OCI-LY1 (cell line): ENCODE results near the gene MRTFB.

ENCODE experiments used
- H2AFZ ChIP-seq: fragments of 200-600 bp; sonication (generic), shearing (Covaris generic); 2 replicates; pipeline ENCODE4 v1.6.0; 2014; ENCODE audit warnings: antibody characterized with exemption, mild to moderate bottlenecking, low read length
- H3F3A ChIP-seq: fragments of 200-600 bp; sonication (generic), shearing (Covaris generic); 2 replicates; pipeline ENCODE4 v1.6.0; 2014; ENCODE audit warnings: mild to moderate bottlenecking, antibody characterized with exemption, low read length, moderate library complexity; ENCODE audit not compliant: insufficient read depth
- H3K27ac ChIP-seq: fragments of 200-600 bp; sonication (generic); 2 replicates; pipeline ENCODE4 v1.5.1; 2014; ENCODE audit warnings: low read length, mixed run types, mild to moderate bottlenecking, low read depth; ENCODE audit not compliant: poor library complexity, severe bottlenecking
- H3K27me3 ChIP-seq: fragments of 200-600 bp; sonication (generic); 2 replicates; pipeline ENCODE4 v1.6.0; 2014; ENCODE audit warnings: antibody characterized with exemption, mild to moderate bottlenecking, low read length, moderate library complexity; ENCODE audit not compliant: insufficient read depth
- H3K36me3 ChIP-seq: fragments of 200-600 bp; sonication (generic); 2 replicates; pipeline ENCODE4 v1.6.1; 2014; ENCODE audit warnings: mild to moderate bottlenecking, antibody characterized with exemption, low read length, moderate library complexity, mixed read lengths; ENCODE audit not compliant: insufficient read depth
- H3K4me1 ChIP-seq: fragments of 200-600 bp; sonication (generic); 2 replicates; pipeline ENCODE4 v1.5.1; 2014; ENCODE audit warnings: mild to moderate bottlenecking, low read length, moderate library complexity; ENCODE audit not compliant: insufficient read depth, severe bottlenecking
- H3K4me2 ChIP-seq: fragments of 200-600 bp; sonication (generic), shearing (Covaris generic); 2 replicates; pipeline ENCODE4 v1.6.1; 2014; ENCODE audit warnings: low read length
- H3K4me3 ChIP-seq: fragments of 200-600 bp; sonication (generic); 2 replicates; pipeline ENCODE4 v1.5.1; 2014; ENCODE audit warnings: low read length, low read depth, mild to moderate bottlenecking, mixed read lengths; ENCODE audit not compliant: poor library complexity, severe bottlenecking
- H3K79me2 ChIP-seq: fragments of 200-600 bp; shearing (Covaris generic); 2 replicates; pipeline ENCODE4 v1.6.1; 2016; ENCODE audit warnings: mixed run types, low read length, mixed read lengths; ENCODE audit not compliant: insufficient read depth
- H3K9ac ChIP-seq: fragments of 200-600 bp; sonication (generic), shearing (Covaris generic); 2 replicates; pipeline ENCODE4 v1.6.1; 2014; ENCODE audit warnings: mild to moderate bottlenecking, low read length, mixed read lengths
- H3K9me2 ChIP-seq: fragments of 200-600 bp; sonication (generic), shearing (Covaris generic); 2 replicates; pipeline ENCODE4 v1.6.1; 2014; ENCODE audit warnings: low read depth, mild to moderate bottlenecking, low read length, mixed read lengths
- H3K9me3 ChIP-seq: fragments of 200-600 bp; shearing (Covaris generic); 2 replicates; pipeline ENCODE4 v1.6.1; 2014; ENCODE audit warnings: low read length, mixed read lengths
- H4K20me1 ChIP-seq: fragments of 200-600 bp; sonication (generic), shearing (Covaris generic); 2 replicates; pipeline ENCODE4 v1.6.0; 2016; ENCODE audit warnings: mild to moderate bottlenecking, low read length; ENCODE audit not compliant: insufficient read depth
- EZH2 ChIP-seq: fragments of 200-600 bp; sonication (generic), shearing (Covaris generic); IDR thresholded peaks from 2 replicates; pipeline ENCODE4 v1.8.0; 2017; ENCODE audit warnings: borderline replicate concordance, mixed run types, mild to moderate bottlenecking, antibody characterized with exemption, low read length, moderate library complexity, mixed read lengths
- TF ChIP-seq, protein P1 (sequence below): fragments of 200-600 bp; sonication (generic), shearing (Covaris generic); IDR thresholded peaks from 2 replicates; pipeline ENCODE4 v1.5.1; 2017; ENCODE audit warnings: mild to moderate bottlenecking, antibody characterized with exemption, low read length, moderate library complexity, mixed read lengths

The MRTFB gene

DNA sequence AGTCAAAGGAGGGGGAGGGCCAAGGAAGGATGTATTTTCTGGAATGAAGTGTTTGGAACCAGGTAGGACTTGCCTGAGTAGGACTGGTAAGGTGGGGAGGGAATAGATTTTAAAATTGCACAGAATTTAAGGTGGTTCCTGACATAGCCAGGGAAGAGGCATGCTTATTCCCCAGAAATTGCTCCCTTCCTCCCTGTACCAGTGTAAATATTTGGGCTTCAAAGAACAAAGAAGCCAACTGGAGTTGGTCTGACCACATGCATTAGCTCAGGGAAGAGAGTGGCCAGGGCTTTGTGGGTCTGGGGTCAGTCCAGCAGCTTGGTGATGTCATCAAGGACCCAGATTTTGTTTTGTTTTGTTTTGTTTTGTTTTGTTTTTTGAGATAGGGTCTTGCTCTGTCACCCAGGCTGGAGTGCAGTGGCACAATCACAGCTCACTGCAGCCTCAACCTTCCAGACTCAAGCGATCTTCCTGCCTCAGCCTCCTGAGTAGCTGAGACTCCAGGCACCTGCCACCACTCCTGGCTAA lies 9.3 kb upstream of the MRTFB start:
- Histone ChIP-seq H3K4me2 (no peak overlapping the region), H3K4me3 (no peak overlapping the region), H3K27ac (no peak overlapping the region), H3K9me3 (no peaks in the 10 kb centered on the region), H3K9me2 (no peaks in the 10 kb centered on the region), H3K27me3 (0 out of 2 replicates have a peak, but pooled peaks cover 2% of the 10 kb centered on the region), H2AFZ (no peak overlapping the region), H4K20me1 (no peaks in the 10 kb centered on the region), H3F3A (no peaks in the 10 kb centered on the region), H3K4me1 (no peaks in the 10 kb centered on the region), H3K9ac (no peak overlapping the region), H3K36me3 (no peaks in the 10 kb centered on the region), H3K79me2 (no peaks in the 10 kb centered on the region)
- TF ChIP-seq EZH2: no peak
- TF ChIP-seq, protein P1, sequence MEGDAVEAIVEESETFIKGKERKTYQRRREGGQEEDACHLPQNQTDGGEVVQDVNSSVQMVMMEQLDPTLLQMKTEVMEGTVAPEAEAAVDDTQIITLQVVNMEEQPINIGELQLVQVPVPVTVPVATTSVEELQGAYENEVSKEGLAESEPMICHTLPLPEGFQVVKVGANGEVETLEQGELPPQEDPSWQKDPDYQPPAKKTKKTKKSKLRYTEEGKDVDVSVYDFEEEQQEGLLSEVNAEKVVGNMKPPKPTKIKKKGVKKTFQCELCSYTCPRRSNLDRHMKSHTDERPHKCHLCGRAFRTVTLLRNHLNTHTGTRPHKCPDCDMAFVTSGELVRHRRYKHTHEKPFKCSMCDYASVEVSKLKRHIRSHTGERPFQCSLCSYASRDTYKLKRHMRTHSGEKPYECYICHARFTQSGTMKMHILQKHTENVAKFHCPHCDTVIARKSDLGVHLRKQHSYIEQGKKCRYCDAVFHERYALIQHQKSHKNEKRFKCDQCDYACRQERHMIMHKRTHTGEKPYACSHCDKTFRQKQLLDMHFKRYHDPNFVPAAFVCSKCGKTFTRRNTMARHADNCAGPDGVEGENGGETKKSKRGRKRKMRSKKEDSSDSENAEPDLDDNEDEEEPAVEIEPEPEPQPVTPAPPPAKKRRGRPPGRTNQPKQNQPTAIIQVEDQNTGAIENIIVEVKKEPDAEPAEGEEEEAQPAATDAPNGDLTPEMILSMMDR: no peak

DNA sequence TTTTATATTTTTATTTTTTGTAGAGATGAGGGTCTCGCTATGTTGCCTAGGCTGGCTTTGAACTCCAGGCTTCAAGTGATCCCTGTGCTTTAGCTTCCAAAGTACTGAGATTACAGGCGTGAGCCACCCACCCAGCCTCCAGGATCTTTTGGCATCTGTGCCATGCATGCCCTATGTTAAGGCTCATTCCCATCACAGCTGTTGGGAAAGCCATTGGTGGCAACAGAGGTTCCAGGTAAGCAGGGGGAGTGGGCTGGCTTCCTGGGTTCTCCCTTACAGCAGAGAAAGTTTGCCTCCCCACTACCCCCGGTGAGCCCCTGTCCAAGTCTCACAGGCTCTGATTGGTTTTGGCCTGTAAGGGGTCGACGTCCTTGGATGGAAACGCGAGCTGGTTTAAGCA lies 8.9 kb upstream of the MRTFB start:
- Histone ChIP-seq H3K4me1 (no peaks in the 10 kb centered on the region), H3K27me3 (no peaks in the 10 kb centered on the region), H3K4me3 (no peak overlapping the region), H2AFZ (no peak overlapping the region), H3K9ac (no peak overlapping the region), H3K27ac (no peak overlapping the region), H3K36me3 (no peaks in the 10 kb centered on the region), H4K20me1 (no peaks in the 10 kb centered on the region), H3F3A (no peaks in the 10 kb centered on the region), H3K9me3 (no peaks in the 10 kb centered on the region), H3K79me2 (no peaks in the 10 kb centered on the region), H3K9me2 (no peaks in the 10 kb centered on the region), H3K4me2 (no peak overlapping the region)
- TF ChIP-seq, protein P1: no peak
- TF ChIP-seq EZH2: no peak

DNA sequence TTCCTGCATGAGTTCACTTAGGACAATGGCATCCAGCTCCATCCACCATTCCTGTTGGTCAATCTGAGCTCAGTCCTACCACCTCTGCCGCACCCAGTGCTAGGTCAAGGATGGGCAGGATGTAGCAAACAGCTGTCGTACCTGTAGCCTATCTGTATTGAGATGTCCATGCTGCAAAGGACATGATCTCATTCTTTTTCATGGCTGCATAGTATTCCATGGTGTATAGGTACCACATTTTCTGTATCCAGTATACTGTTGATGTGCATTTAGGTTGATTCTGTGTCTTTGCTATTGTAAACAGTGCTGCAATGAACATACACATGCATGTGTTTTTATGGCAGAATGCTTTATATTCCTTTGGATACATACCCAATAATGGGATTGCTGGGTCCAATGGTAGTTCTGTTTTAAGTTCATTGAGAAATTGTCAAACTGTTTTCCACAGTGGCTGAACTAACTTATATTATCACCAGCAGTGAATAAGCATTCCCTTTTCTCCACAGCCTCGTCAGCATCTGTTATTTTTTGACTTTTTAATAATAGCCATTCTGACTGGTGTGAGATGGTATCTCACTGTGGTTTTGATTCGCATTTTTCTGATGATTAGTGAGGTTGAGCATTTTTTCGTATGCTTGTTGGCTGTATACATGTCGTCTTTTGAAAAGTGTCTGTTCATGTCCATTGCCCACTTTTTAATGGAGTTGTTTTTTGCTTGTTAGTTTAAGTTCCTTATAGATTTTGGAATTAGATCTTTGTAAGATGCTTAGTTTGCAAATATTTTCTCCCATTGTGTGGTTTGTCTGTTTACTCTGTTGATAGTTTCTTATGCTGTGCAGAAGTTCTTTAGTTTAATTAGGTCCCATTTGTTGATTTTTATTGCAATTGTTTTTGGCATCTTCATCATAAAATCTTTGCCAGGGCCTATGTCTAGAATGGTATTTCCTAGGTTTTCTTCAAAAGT lies 7.2 kb upstream of the MRTFB start:
- H3K79me2 ChIP-seq: no peaks in the 10 kb centered on the region
- no peak overlapping the region for H3K4me3 ChIP-seq
- H3K4me1 ChIP-seq: no peaks in the 10 kb centered on the region
- H2AFZ ChIP-seq: no peak overlapping the region
- no peaks in the 10 kb centered on the region for H3K36me3 ChIP-seq
- H3K4me2 ChIP-seq: no peak overlapping the region
- H3F3A ChIP-seq: no peaks in the 10 kb centered on the region
- H4K20me1 ChIP-seq: no peaks in the 10 kb centered on the region
- H3K9me3 ChIP-seq: no peaks in the 10 kb centered on the region
- TF ChIP-seq EZH2: no peak
- TF ChIP-seq, protein P1: no peak
- H3K9ac ChIP-seq: no peak overlapping the region
- H3K9me2 ChIP-seq: no peaks in the 10 kb centered on the region
- H3K27ac ChIP-seq: no peak overlapping the region
- no peaks in the 10 kb centered on the region for H3K27me3 ChIP-seq
